Gastroesophageal sphincter (tissue), 4 donors: ENCODE results near the gene SIGLEC1. TPM values are rescaled to one million over a fixed set of nuclear protein-coding genes. Genes with fewer than 3 reads are reported as not detected.

Experiments
- ATAC-seq: fragments of 150-250 bp; one replicate; pipeline ENCODE4 v1.9.1; 2016; ENCODE audit warnings: mild to moderate bottlenecking, moderate library complexity
- H3K27ac ChIP-seq, 4 donors: fragments of 200-600 bp; sonication (generic) in 3 of 4; 1 replicate in 3 of 4; 2 replicates in 1 of 4; pipeline ENCODE4 v1.5.1; 2016 to 2019
- H3K27me3 ChIP-seq: fragments of 200-600 bp; sonication (generic); one replicate; pipeline ENCODE4 v1.5.1; 2019
- H3K36me3 ChIP-seq, 2 donors: fragments of 200-600 bp; sonication (generic); one replicate each; pipeline ENCODE4 v1.5.1; 2019; ENCODE audit warnings: control low read depth in 1 of 2
- H3K4me1 ChIP-seq, 3 donors: fragments of 200-600 bp; sonication (generic); 1 replicate in 2 of 3; 2 replicates in 1 of 3; pipeline ENCODE4 v1.5.1; 2016 to 2019; ENCODE audit warnings: control low read depth in 2 of 3
- H3K4me3 ChIP-seq, 2 donors: fragments of 200-600 bp; sonication (generic); one replicate each; pipeline ENCODE4 v1.5.1; 2019; ENCODE audit warnings: mild to moderate bottlenecking in 1 of 2, moderate library complexity in 1 of 2
- H3K9me3 ChIP-seq, 3 donors: fragments of 200-600 bp; sonication (generic); one replicate each; pipeline ENCODE4 v1.5.1; 2017 to 2019; ENCODE audit warnings: control low read depth in 2 of 3
- CTCF ChIP-seq, 4 experiments: fragments of 200-600 bp in 2 of 4; fragments of 450-650 bp in 2 of 4; sonication (generic) in 1 of 4; IDR thresholded peaks; one replicate each; pipeline ENCODE4 v1.5.1; 2017 to 2019; ENCODE audit warnings: antibody characterized with exemption in 4 of 4, mild to moderate bottlenecking in 2 of 4, moderate library complexity in 2 of 4
- EP300 ChIP-seq: sonication (generic); formaldehyde crosslinking; IDR thresholded peaks from one replicate; pipeline ENCODE4 v1.6.1; 2017; ENCODE audit warnings: antibody characterized with exemption, mild to moderate bottlenecking
- POLR2A ChIP-seq, 2 donors: fragments of 450-650 bp; IDR thresholded peaks; one replicate each; pipeline ENCODE4 v1.6.1; 2017; ENCODE audit warnings: antibody characterized with exemption in 2 of 2, mild to moderate bottlenecking in 2 of 2, moderate library complexity in 1 of 2
- POLR2AphosphoS5 ChIP-seq: sonication (generic); formaldehyde crosslinking; IDR thresholded peaks from one replicate; pipeline ENCODE4 v1.6.1; 2017; ENCODE audit warnings: antibody characterized with exemption
- WGBS, 2 donors: methylation state at CpG; one replicate each; pipeline ENCODE4 v1.1.5; 2018; ENCODE audit warnings: low coverage in 1 of 2; 5-methylcytosine and 5-hydroxymethylcytosine counted together
- total RNA-seq, 4 donors: library from RNA; depleted of rRNA; stranded (reverse); fragments of >200 nt; gene quantifications; one replicate each; pipeline ENCODE4 v1.1.0, GENCODE V29; 2016

SIGLEC1 gene
- total RNA-seq, 4 donors from 2014 or later: 10.1 to 17.2 (median 11.9) TPM

- ATAC-seq: no peak
- Histone ChIP-seq H3K9me3 (no peaks in the 10 kb centered on the region), H3K27me3 (peaks cover 19% of the 10 kb centered on the region), H3K4me3 (no peak overlapping the region), H3K36me3 (peaks cover 0 to 42% of the 10 kb centered on the region in 2 donors), H3K4me1 (peaks cover 0 to 13% (median 0%) of the 10 kb centered on the region in 3 donors), H3K27ac (no peak overlapping the region)
- 91 to 96% methylated on average over 4 of the region's 8 CpGs for WGBS, 2 donors
- TF ChIP-seq CTCF (IDR thresholded peaks at IDR 0.05): no peak
- TF ChIP-seq EP300: no peak
- no peak for TF ChIP-seq POLR2A (IDR thresholded peaks at IDR 0.05)
- no peak for TF ChIP-seq POLR2AphosphoS5
These were observed 44.9 kb downstream of the SIGLEC1 start for GRCh38 chr20:3667434-3668037.

GRCh38 chr20:3663858-3664257 lies 48.5 kb downstream of the SIGLEC1 start:
- TF ChIP-seq CTCF (IDR thresholded peaks at IDR 0.05) (no peak), POLR2AphosphoS5 (no peak), EP300 (no peak), POLR2A (IDR thresholded peaks at IDR 0.05) (no peak)
- Histone ChIP-seq H3K4me1 (peaks cover 0 to 17% (median 3%) of the 10 kb centered on the region in 3 donors), H3K9me3 (no peaks in the 10 kb centered on the region), H3K36me3 (peaks cover 0 to 8% of the 10 kb centered on the region in 2 donors), H3K27me3 (peaks cover 43% of the 10 kb centered on the region), H3K4me3 (no peak overlapping the region), H3K27ac (no peak overlapping the region)
- WGBS, 2 donors: 75 to 92% methylated on average over 2 of the region's 2 CpGs
- ATAC-seq: no peak

- no peak for ATAC-seq
- Histone ChIP-seq H3K36me3 (peaks cover 0 to 2% of the 10 kb centered on the region in 2 donors), H3K27me3 (peaks cover 50% of the 10 kb centered on the region), H3K4me1 (peaks cover 0 to 17% (median 3%) of the 10 kb centered on the region in 3 donors), H3K4me3 (no peak within 1 kb of the TSS), H3K9me3 (no peaks in the 10 kb centered on the region), H3K27ac (no peak within 1 kb of the TSS)
- WGBS, 2 donors: 73 to 93% methylated on average over 6 to 9 of the region's 19 CpGs
- no peak for TF ChIP-seq CTCF (IDR thresholded peaks at IDR 0.05)
- no peak for TF ChIP-seq EP300
- TF ChIP-seq POLR2AphosphoS5: no peak
- no peak for TF ChIP-seq POLR2A (IDR thresholded peaks at IDR 0.05)
These were observed 49.2 kb downstream of the SIGLEC1 start, which contains the start of gene GFRA4 for GRCh38 chr20:3663031-3663701. TSS of gene GFRA4 (minus strand) at chr20:3663399. CDS start at chr20:3663399, 0 bp downstream.

Other genes starting within 250 kb of the SIGLEC1 start
- 10 to 100 TPM; 16.7 to 22.2 (median 19.4) TPM for gene ATRN, start 241.6 kb downstream of the SIGLEC1 start, total RNA-seq
- not detected for gene GFRA4, start 49.2 kb downstream of the SIGLEC1 start, total RNA-seq
- gene ADAM33, start 30.6 kb downstream of the SIGLEC1 start, total RNA-seq: 100 to 1,000 TPM in 1 of 4 donors, 10 to 100 TPM in 3; 15.9 to 105 (median 70.1) TPM
- gene HSPA12B, start 20.1 kb upstream of the SIGLEC1 start, total RNA-seq: 10 to 100 TPM in 2 of 4 donors, 1 to 10 TPM in 2; 9.6 to 19.3 (median 14.4) TPM
- 10 to 100 TPM; 36.1 to 74.7 (median 59.3) TPM for gene ADISSP, start 55.2 kb upstream of the SIGLEC1 start, total RNA-seq
- not detected for gene SPEF1, start 68.8 kb upstream of the SIGLEC1 start, total RNA-seq
- 100 to 1,000 TPM; 134 to 200 (median 139) TPM for gene CENPB, start 74.1 kb upstream of the SIGLEC1 start, total RNA-seq
- gene CDC25B, start 83.7 kb upstream of the SIGLEC1 start, total RNA-seq: 10 to 100 TPM; 14.5 to 39.7 (median 38.4) TPM
- gene AP5S1, start 107.9 kb upstream of the SIGLEC1 start, total RNA-seq: 10 to 100 TPM; 10.4 to 12.1 (median 11.0) TPM
- 10 to 100 TPM; 28.5 to 50.0 (median 40.1) TPM for gene MAVS, start 134.2 kb upstream of the SIGLEC1 start, total RNA-seq
- 10 to 100 TPM; 49.0 to 58.1 (median 54.3) TPM for gene PANK2, start 176.8 kb upstream of the SIGLEC1 start, total RNA-seq